GM18951 (cell line): ENCODE data around the gene TEX13D.

Experiments
- POLR2A ChIP-seq: IDR thresholded peaks from 4 replicates; pipeline ENCODE4 v1.6.1; 2011; ENCODE audit warnings: mild to moderate bottlenecking; ENCODE audit not compliant: insufficient read length, insufficient read depth; ENCODE audit errors: extremely low read depth
- in situ Hi-C: fragments of 300-500 bp; cut with MboI; formaldehyde crosslinking; loops from one replicate; pipeline ENCODE4 v1.12.0; 2022; ENCODE audit warnings: low sequenced_read_pairs, mixed read lengths, inconsistent platforms; ENCODE audit not compliant: unreplicated experiment

The TEX13D gene

DNA sequence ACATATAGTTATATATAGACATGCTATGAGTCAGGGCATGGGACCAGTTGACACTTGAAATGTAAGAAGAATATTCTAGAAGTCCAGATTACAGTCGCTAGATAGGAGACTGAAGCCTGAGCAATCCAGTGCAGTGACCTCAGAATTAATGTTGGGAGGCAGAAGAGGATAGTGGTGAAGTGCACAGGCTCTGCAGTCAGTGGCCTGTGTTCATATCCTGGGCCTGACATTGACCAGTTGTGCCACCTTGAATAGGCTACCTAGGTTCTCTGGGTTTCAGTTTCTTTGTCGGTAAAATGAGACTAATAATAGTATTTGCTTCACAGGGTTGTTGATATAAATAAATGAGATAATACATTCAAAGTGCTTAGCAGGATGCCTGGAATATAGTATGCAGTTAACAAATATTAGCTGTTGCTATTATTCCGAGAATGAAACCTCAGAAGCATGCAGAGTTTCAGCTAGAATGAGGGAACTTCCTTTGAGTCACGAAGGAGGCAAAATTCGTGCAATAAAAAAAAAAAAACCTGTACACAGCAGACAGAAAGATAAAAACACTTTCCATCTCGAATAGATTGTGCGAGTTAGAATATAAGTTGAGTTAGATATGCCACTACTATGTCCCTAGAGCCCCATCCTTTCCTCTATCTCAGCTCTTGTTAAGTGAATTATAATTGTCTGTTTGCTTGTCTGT, 9.9 kb downstream of the TEX13D start:
- TF ChIP-seq POLR2A, result no peak
- in situ Hi-C loops, result no loop called here

GRCh38 chrX:124343016-124343415, 10.6 kb downstream of the TEX13D start:
- TF ChIP-seq POLR2A, result no peak
- in situ Hi-C loops, result no loop called here

- no peak for TF ChIP-seq POLR2A
- in situ Hi-C loops, result no loop called here
Measured at GRCh38 chrX:124344246-124344645, 11.8 kb downstream of the TEX13D start.

GRCh38 chrX:124346117-124346876, 13.8 kb downstream of the TEX13D start, which contains the start of gene SH2D1A:
Gene SH2D1A, plus strand, starts transcription at chrX:124346563. Its CDS starts 80 bp downstream, at chrX:124346643.
- in situ Hi-C loops, result no loop called here
- no peak for TF ChIP-seq POLR2A

GRCh38 chrX:124346877-124347241, 14.4 kb downstream of the TEX13D start:
- in situ Hi-C loops, result no loop called here
- TF ChIP-seq POLR2A, result no peak

GRCh38 chrX:124347242-124347641, 14.8 kb downstream of the TEX13D start:
- in situ Hi-C loops, result no loop called here
- no peak for TF ChIP-seq POLR2A

GRCh38 chrX:124348182-124348581, 15.7 kb downstream of the TEX13D start:
- in situ Hi-C loops, result no loop called here
- no peak for TF ChIP-seq POLR2A

GRCh38 chrX:124348885-124349453, 16.5 kb downstream of the TEX13D start:
- in situ Hi-C loops, result no loop called here
- no peak for TF ChIP-seq POLR2A

DNA sequence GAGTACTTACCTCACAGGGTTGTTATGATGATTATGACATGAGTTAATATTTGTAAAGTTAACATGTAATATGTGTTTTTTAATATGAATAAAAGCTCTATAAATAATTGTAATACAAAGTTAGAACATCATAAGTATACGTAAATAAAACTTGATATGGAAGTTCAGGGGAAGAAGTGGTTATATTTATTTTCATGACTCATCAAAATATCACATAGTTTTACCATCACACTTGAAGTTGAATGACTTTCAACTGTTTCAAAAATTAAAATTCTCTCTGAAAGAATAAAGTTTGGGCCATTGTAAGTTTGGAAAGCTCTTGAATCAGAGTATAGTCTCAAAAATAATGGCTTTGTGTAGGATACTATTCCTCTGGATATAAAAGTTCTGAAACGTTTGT, 22.2 kb downstream of the TEX13D start:
- no peak for TF ChIP-seq POLR2A
- in situ Hi-C loops, result no loop called here

DNA sequence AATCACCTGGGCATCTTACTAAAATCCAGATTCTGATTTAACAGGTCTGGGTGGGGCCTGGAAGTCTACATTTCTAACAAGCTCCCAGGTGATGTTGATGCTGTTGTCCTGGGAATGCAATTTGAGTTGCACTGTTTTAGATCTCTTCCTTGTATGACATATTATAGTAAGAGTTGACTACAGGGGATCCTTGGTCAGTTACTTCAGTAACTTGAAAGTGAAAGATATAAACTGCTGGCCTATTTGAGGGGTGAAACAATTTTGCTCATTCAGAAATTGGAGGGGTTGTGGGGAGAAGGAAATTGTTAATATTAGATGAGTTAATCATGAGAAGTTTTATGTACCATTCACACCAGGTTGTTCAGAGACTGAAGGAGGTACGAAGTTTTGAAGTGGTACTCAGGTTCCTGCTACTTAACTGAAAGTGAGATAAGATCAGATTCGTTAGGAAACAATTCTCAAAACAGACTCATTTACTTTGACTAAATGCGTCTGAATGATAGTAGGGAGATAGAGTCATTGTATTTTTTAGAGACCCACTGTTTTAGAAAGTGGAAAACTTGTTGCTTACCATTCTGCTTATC, 26.4 kb downstream of the TEX13D start:
- in situ Hi-C loops, result no loop called here
- TF ChIP-seq POLR2A, result no peak

GRCh38 chrX:124362072-124362471, 29.6 kb downstream of the TEX13D start:
- no peak for TF ChIP-seq POLR2A
- in situ Hi-C loops, result loop anchor here (10.0 kb wide), 1 partner anchor 147 kb away; no protein-coding TSS in a partner anchor

- no peak for TF ChIP-seq POLR2A
- in situ Hi-C loops, result loop anchor here (10.0 kb wide), 1 partner anchor 148 kb away; no protein-coding TSS in a partner anchor
Measured at GRCh38 chrX:124362761-124363160, 30.3 kb downstream of the TEX13D start.

- no peak for TF ChIP-seq POLR2A
- in situ Hi-C loops, result loop anchor here (10.0 kb wide), 1 partner anchor 155 kb away; no protein-coding TSS in a partner anchor
Measured at GRCh38 chrX:124369722-124370121, 37.3 kb downstream of the TEX13D start.

- in situ Hi-C loops, result no loop called here
- TF ChIP-seq POLR2A, result no peak
Measured at GRCh38 chrX:124373348-124373747, 40.9 kb downstream of the TEX13D start.

DNA sequence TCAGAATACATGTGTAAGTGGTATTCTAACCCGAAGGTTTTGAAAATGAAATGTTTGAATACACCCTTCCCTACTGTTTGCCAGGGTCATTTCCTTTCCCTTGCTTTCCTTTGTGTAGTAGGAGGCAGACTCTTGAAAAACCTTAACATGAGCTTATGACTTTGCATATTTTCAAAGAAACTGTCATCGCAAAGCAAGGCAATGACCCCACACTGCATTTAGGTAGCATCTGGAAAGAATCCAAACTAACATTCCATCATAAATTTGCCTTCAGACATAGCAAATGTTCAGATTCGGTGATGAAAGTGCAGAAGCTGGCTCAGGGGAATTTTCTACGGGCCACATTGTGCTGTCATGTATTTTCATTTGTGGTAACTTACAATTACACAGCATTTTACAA, 46.2 kb downstream of the TEX13D start:
- in situ Hi-C loops, result no loop called here
- no peak for TF ChIP-seq POLR2A
